GM12878 (cell line): ENCODE measurements around the gene SLC38A3. TPM values are rescaled to one million over a fixed set of nuclear protein-coding genes. Genes with fewer than 3 reads are reported as not detected.

Experiments
- ATAC-seq: fragments of 200-7000 bp; cut with Tn5 transposase; 3 replicates; pipeline ENCODE4 v1.9.1; 2020; ENCODE audit warnings: mild to moderate bottlenecking, moderate library complexity
- BruUV-seq: library from RNA; stranded (reverse); fragments of 400-500 nt; replicated peaks from 2 replicates; lab custom pipeline; 2021; lab: Mats Ljungman, UMichigan
- CTCF ChIA-PET: fragments of 300-600 bp; sonication (Branson Sonifier 250); formaldehyde crosslinking; extraction: SDS; loops from one replicate; lab custom pipeline; 2021; ENCODE audit warnings: inconsistent platforms; lab: Yijun Ruan, JAX
- POLR2A ChIA-PET: fragments of 350-600 bp; formaldehyde crosslinking; extraction: SDS; loops from one replicate; lab custom pipeline; 2021; ENCODE audit warnings: inconsistent platforms; lab: Charles Lee
- RAD21 ChIA-PET: fragments of 300-600 bp; sonication (Branson Sonifier 250); formaldehyde crosslinking; loops from one replicate; lab custom pipeline; 2023; ENCODE audit warnings: antibody characterized with exemption; ENCODE audit not compliant: unreplicated experiment; lab: Charles Lee
- SMC1A ChIA-PET: fragments of 300-600 bp; sonication (Branson Sonifier 250); formaldehyde crosslinking; loops from one replicate; lab custom pipeline; 2023; ENCODE audit not compliant: unreplicated experiment, uncharacterized antibody; lab: Charles Lee
- DNase-seq: peaks from one replicate; pipeline ENCODE4 v3.0.0-alpha.2; 2011; ENCODE audit warnings: low read depth, low spot score
- FAIRE-seq: peaks from 3 replicates; lab custom pipeline; 2011; peaks lifted over from hg19 to GRCh38; lab: Jason Lieb, UNC
- H2AFZ ChIP-seq: 2 replicates; pipeline ENCODE4 v1.6.0; 2011; ENCODE audit warnings: low read depth, low read length, control low read depth; ENCODE audit not compliant: control insufficient read depth
- H3K27ac ChIP-seq: 2 replicates; pipeline ENCODE4 v1.5.1; 2011; ENCODE audit warnings: control low read depth; ENCODE audit not compliant: control insufficient read depth, insufficient read depth
- H3K27me3 ChIP-seq, 2 experiments: replicated peaks in 1 of 2; 2 replicates each; pipeline versions ENCODE4 v1.6.0 to v1.6.1; 2011; ENCODE audit warnings: low read length in 1 of 2; ENCODE audit not compliant: control insufficient read depth in 2 of 2, insufficient read depth in 2 of 2
- H3K36me3 ChIP-seq, 2 experiments: 2 replicates each; pipeline ENCODE4 v1.5.1; 2011; ENCODE audit warnings: low read length in 1 of 2; ENCODE audit not compliant: control insufficient read depth in 2 of 2, insufficient read depth in 2 of 2
- H3K4me1 ChIP-seq: 2 replicates; pipeline ENCODE4 v1.6.1; 2011; ENCODE audit warnings: mild to moderate bottlenecking, low read length, moderate library complexity, mixed read lengths; ENCODE audit not compliant: control insufficient read depth, insufficient read depth
- H3K4me2 ChIP-seq: 2 replicates; pipeline ENCODE4 v1.6.0; 2011; ENCODE audit warnings: control low read depth; ENCODE audit not compliant: control insufficient read depth, insufficient read depth
- H3K4me3 ChIP-seq: fragments of 200-600 bp; sonication (generic); 2 replicates; pipeline ENCODE4 v1.5.1; 2016
- H3K79me2 ChIP-seq: 2 replicates; pipeline ENCODE4 v1.6.0; 2011; ENCODE audit warnings: low read length; ENCODE audit not compliant: control insufficient read depth, insufficient read depth
- H3K9ac ChIP-seq: 2 replicates; pipeline ENCODE4 v1.8.0; 2011; ENCODE audit warnings: low read length, control low read depth, mixed read lengths; ENCODE audit not compliant: control insufficient read depth, insufficient read depth
- H3K9me3 ChIP-seq: replicated peaks from 3 replicates; pipeline ENCODE4 v1.5.1; 2011; ENCODE audit warnings: mild to moderate bottlenecking, low read length; ENCODE audit not compliant: control insufficient read depth, insufficient read depth
- H4K20me1 ChIP-seq: 2 replicates; pipeline ENCODE4 v1.6.0; 2011; ENCODE audit not compliant: control insufficient read depth, insufficient read depth
- ATF2 ChIP-seq: IDR thresholded peaks from 2 replicates; pipeline ENCODE4 v1.6.1; 2012; ENCODE audit warnings: low read length, inconsistent platforms
- BMI1 ChIP-seq: fragments of 450-650 bp; IDR thresholded peaks from 2 replicates; pipeline ENCODE4 v1.6.1; 2016; ENCODE audit warnings: mild to moderate bottlenecking, moderate library complexity, borderline replicate concordance
- CTCF ChIP-seq, 3 experiments: IDR thresholded peaks in 2 of 3; conservative IDR thresholded peaks in 1 of 3; 2 replicates each; pipeline ENCODE4 v1.5.1; 2011; ENCODE audit warnings: low read depth in 3 of 3, low read length in 3 of 3, mild to moderate bottlenecking in 3 of 3, control low read depth in 2 of 3, moderate library complexity in 2 of 3, inconsistent platforms in 1 of 3, mixed read lengths in 1 of 3; ENCODE audit not compliant: control insufficient read depth in 2 of 3, insufficient read depth in 1 of 3; ENCODE audit errors: extremely low read depth in 1 of 3
- E4F1 ChIP-seq: fragments of 450-650 bp; IDR thresholded peaks from 2 replicates; pipeline ENCODE4 v1.6.1; 2018; ENCODE audit warnings: borderline replicate concordance, mild to moderate bottlenecking; ENCODE audit not compliant: partially characterized antibody
- GABPA ChIP-seq: IDR thresholded peaks from 2 replicates; pipeline ENCODE4 v1.6.1; 2014; ENCODE audit warnings: antibody characterized with exemption, low read depth, mild to moderate bottlenecking, inconsistent platforms
- HDAC2 ChIP-seq: fragments of 200-600 bp; sonication (generic); IDR thresholded peaks from 2 replicates; pipeline ENCODE4 v1.6.1; 2017
- MYC ChIP-seq: IDR thresholded peaks from 2 replicates; pipeline ENCODE4 v1.6.1; 2011; ENCODE audit warnings: mild to moderate bottlenecking, low read length, moderate library complexity, inconsistent platforms; ENCODE audit not compliant: insufficient read depth, insufficient replicate concordance, insufficient read length, severe bottlenecking
- POLR2A ChIP-seq: IDR thresholded peaks from 2 replicates; pipeline ENCODE4 v1.6.1; 2011; ENCODE audit warnings: low read depth, mild to moderate bottlenecking, low read length
- RAD21 ChIP-seq: IDR thresholded peaks from 2 replicates; pipeline ENCODE4 v1.6.1; 2011; ENCODE audit warnings: mild to moderate bottlenecking, low read depth, low read length, moderate library complexity; ENCODE audit not compliant: insufficient read depth
- RELB ChIP-seq: fragments of 450-650 bp; IDR thresholded peaks from 2 replicates; pipeline ENCODE4 v1.6.1; 2017; ENCODE audit warnings: low read depth, mild to moderate bottlenecking, moderate library complexity
- SREBF2 ChIP-seq: IDR thresholded peaks from 2 replicates; pipeline ENCODE4 v1.6.1; 2012; ENCODE audit warnings: mild to moderate bottlenecking, low read length
- SUPT20H ChIP-seq: IDR thresholded peaks from 2 replicates; pipeline ENCODE4 v1.6.1; 2011; ENCODE audit warnings: low read depth, mild to moderate bottlenecking, low read length, moderate library complexity, borderline replicate concordance; ENCODE audit not compliant: control insufficient read depth
- WRNIP1 ChIP-seq: IDR thresholded peaks from 2 replicates; pipeline ENCODE4 v1.6.1; 2011; ENCODE audit warnings: low read depth, low read length, improper control_type of control experiment, borderline replicate concordance
- ZZZ3 ChIP-seq: IDR thresholded peaks from 2 replicates; pipeline ENCODE4 v1.6.1; 2011; ENCODE audit warnings: low read depth; ENCODE audit not compliant: control insufficient read depth, insufficient read length
- WGBS: methylation state at CpG from one replicate; pipeline ENCODE4 v1.1.6; 2016; ENCODE audit warnings: low lambda C conversion rate; ENCODE audit not compliant: insufficient replicate concordance, insufficient coverage; ENCODE audit errors: missing lambda C conversion rate; 5-methylcytosine and 5-hydroxymethylcytosine counted together
- in situ Hi-C: fragments of 300-500 bp; cut with MboI; formaldehyde crosslinking; loops from 9 replicates; pipeline ENCODE4 v1.14.3; 2018; ENCODE audit warnings: mixed read lengths
- intact Hi-C: fragments of 100-400 bp; cut with micrococcal nuclease; formaldehyde crosslinking; loops from one replicate; pipeline ENCODE4 v1.14.2; 2022; ENCODE audit not compliant: unreplicated experiment
- polyA plus RNA-seq, 11 experiments: library from polyadenylated mRNA; depleted of rRNA in 4 of 11; unstranded in 6 of 11; stranded (reverse) in 5 of 11; fragments of >200 nt; fragmentation: Nextera tagmentation in 4 of 11; fragmentation: Illumina TruSeq in 1 of 11; extraction: Ambion mirVana in 4 of 11; extraction: Trizol in 1 of 11; gene quantifications; 1 replicate in 1 of 11; 2 replicates in 10 of 11; pipeline versions ENCODE4 v1.2.1 to v1.2.3, GENCODE V29; 2011 to 2016; ENCODE audit warnings: inconsistent platforms in 2 of 11, missing spikeins in 2 of 11, low read depth in 1 of 11
- total RNA-seq, 4 experiments: library from RNA; depleted of rRNA in 3 of 4; stranded (reverse); fragments of >200 nt in 3 of 4; fragmentation: Illumina TruSeq in 1 of 4; extraction: Trizol in 1 of 4; gene quantifications; 2 replicates each; pipeline versions ENCODE4 v1.2.1 to v1.2.3, GENCODE V29; 2013 to 2021

Gene SLC38A3
- total and polyA plus RNA-seq, 10 of the 15 experiments (the other 5 are each of a cell fraction or from before 2014, with no cell fraction given) = 0.14 TPM; not detected in 9

- no peak overlapping the region for H3K4me3 ChIP-seq
- H3K9me3 ChIP-seq = peaks cover 13% of the 10 kb centered on the region; the same call in 1 of the 3 replicates
- POLR2A ChIA-PET = interaction anchor here (1.1 kb wide), 2 partner anchors 9 to 217 kb away, joined by 3 to 12 read pairs; no protein-coding TSS in a partner anchor
- H3K36me3 ChIP-seq = peaks cover 26 to 45% of the 10 kb centered on the region in 2 experiments
- no peak overlapping the region for H3K27ac ChIP-seq
- DNase-seq (no peak), ATAC-seq (no peak), FAIRE-seq (no peak)
- no peak overlapping the region for H2AFZ ChIP-seq
- SMC1A ChIA-PET = no interaction called here
- no peak overlapping the region for H3K4me2 ChIP-seq
- RAD21 ChIA-PET = no interaction called here
- TSS peak; percentile 10 for BruUV-seq
- H3K79me2 ChIP-seq = no peaks in the 10 kb centered on the region
- no peak overlapping the region for H3K9ac ChIP-seq
- H4K20me1 ChIP-seq = no peaks in the 10 kb centered on the region; the same call in 1 of the 2 replicates
- in situ Hi-C loops (no loop called here), intact Hi-C loops (no loop called here)
- CTCF ChIA-PET = interaction anchor here (5.7 to 7.9 kb wide), 2 partner anchors 10 to 31 kb away, joined by 43 to 44 read pairs; no protein-coding TSS in a partner anchor
- 91% methylated on average over 19 of the region's 20 CpGs for WGBS
- no peaks in the 10 kb centered on the region for H3K27me3 ChIP-seq
- peaks cover 14% of the 10 kb centered on the region for H3K4me1 ChIP-seq
- TF ChIP-seq ZZZ3 = no peak
- no peak for TF ChIP-seq GABPA
- TF ChIP-seq HDAC2 = no peak
- peak; percentile 54 for TF ChIP-seq POLR2A
- no peak for TF ChIP-seq SREBF2
- no peak for TF ChIP-seq WRNIP1
- no peak for TF ChIP-seq BMI1
- TF ChIP-seq CTCF (IDR thresholded peaks at IDR 0.05 in 2 of 3, conservative IDR thresholded peaks at IDR 0.05 in 1 of 3; ENCODE audit: control insufficient read depth in 2 of 3, extremely low read depth in 1 of 3, insufficient read depth in 1 of 3, low read depth in 3 of 3, low read length in 3 of 3) = peak in 1 of 3 experiments; percentile 33; a peak in 1 of 6 replicates
- no peak for TF ChIP-seq MYC
- TF ChIP-seq RELB = no peak
- TF ChIP-seq RAD21 = peak; percentile 39; the same call in 1 of the 2 replicates
- no peak for TF ChIP-seq ATF2
- no peak for TF ChIP-seq E4F1
- TF ChIP-seq SUPT20H = no peak
Measured at GRCh38 chr3:50256978-50257890, 52.2 kb downstream of the SLC38A3 start.
